ENCODE data around the gene G6PC3. TPM values are rescaled to one million over a fixed set of nuclear protein-coding genes. Genes with fewer than 3 reads are reported as not detected.
"Not testable (repeated sequence)": the region's sequence is repeated elsewhere in the genome, so short reads cannot be mapped to it uniquely, and the experiment has no call there.

Gene G6PC3
- total RNA-seq, 8 experiments from 2014 or later = 43.6 to 194 (median 63.4) TPM

DNA sequence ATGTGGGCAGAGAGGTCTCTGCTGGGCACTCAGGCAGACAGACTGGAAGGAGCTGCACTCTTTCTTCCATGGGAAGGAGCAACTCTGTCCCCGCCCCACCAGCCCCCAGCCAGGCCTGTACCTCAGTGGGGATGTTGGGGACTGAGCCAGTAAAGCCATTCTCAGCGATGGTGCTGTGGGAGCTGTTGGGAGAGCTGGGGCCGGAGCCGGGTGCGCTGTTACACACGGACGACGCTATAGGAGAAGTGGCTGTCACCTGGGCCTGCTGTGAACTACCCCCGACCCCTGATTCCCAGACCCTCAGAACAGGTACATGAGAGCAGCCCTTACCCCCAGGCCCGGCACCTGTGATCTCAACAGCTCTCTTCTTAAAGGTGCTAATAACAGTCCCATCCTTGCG lies 21.5 kb downstream of the G6PC3 start:
- WGBS, 10 experiments = 60 to 100% (median 93%) methylated on average over 1 to 2 of the region's 11 CpGs; no CpG with 5 or more reads in 7 of the 10 experiments

DNA sequence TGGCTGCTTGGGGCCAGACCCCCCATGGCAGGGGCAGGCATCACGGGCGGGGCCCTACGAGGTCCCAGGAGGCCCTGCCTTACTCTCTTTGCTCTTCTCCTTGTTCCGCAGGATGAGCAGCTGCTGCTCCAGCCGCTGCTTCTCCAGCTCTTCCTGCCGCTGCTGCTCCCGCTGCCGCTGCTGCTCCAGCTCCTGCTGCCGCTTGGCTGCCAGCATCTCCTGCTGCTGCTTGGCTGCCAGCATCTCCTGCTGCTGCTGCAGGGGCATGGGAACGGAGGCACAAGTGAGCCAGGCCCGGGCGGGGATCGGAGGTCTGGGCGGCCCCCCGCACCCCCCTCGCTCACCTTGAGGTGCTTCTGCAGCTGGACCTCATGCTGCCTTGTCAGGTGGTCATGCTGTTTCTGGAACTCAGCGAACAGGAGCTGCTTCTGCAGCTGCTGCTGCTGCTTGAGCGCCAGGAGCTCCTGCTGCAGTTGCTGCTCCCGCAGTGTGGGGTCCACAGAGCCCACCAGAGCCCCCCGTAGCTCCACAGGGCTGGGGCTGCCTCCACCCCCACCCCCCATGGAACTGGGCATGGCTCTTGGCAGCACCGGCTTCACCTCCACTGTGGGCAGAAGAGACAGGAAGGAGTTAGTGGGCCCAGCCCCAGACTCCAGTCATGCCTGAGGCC lies 22.8 kb downstream of the G6PC3 start:
- in situ Hi-C loops (cut with MboI; ENCODE audit: low pct_unique_long_range_greater_than_20kb in 2 of 9, low sequenced_read_pairs in 9 of 9, unreplicated experiment in 9 of 9) = no loop called here
- ATAC-seq (replicated peaks in 6 of 8) = no peak
- H3K27ac ChIP-seq = no peak overlapping the region
- no peak overlapping the region for H3K4me3 ChIP-seq
- 63 to 70% methylated on average over 2 to 4 of the region's 21 CpGs; no CpG with 5 or more reads in 8 of the 10 experiments for WGBS, 10 experiments
- peaks cover 12 to 18% of the 10 kb centered on the region in 2 donors for H3K4me1 ChIP-seq (replicated peaks in 1 of 2)

More for the DNA sequence above, 21.5 kb downstream of the G6PC3 start:
- no peak for ATAC-seq (replicated peaks in 6 of 8)
- peaks cover 22 to 26% of the 10 kb centered on the region in 2 donors for H3K4me1 ChIP-seq (replicated peaks in 1 of 2)
- no peak overlapping the region for H3K4me3 ChIP-seq
- no peak overlapping the region for H3K27ac ChIP-seq
- in situ Hi-C loops (cut with MboI; ENCODE audit: low pct_unique_long_range_greater_than_20kb in 2 of 9, low sequenced_read_pairs in 9 of 9, unreplicated experiment in 9 of 9) = no loop called here

DNA sequence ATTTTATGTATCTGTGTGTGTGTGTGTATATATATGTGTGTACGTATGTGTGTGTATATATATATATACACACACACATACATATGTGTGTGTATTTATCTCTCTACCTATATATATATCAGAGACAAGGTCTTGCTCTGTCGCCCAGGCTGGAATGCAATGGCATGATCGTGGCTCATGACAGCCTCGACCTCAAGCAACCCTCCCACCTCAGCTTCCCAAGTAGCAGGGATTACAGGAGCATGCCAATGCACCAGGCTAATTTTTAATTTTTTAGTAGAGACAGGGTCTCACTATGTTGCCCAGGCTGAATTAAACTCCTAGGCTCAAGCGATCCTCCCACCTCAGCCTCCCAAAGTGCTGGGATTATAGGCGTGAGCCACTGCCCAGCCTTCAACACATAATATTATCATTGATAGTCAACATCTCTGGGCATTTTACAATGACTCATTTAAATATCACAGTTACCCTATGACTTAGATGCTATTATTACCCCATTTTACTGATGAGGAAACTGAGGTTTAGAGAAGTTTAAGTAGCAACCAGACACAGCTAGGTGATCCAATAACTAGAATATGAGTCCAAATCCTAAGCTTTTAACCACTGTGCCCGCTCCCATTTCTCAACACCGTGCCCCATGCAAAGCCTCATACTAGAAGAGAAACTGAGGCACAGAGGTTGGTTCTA lies 24.3 kb downstream of the G6PC3 start:
- in situ Hi-C loops (cut with MboI; ENCODE audit: low pct_unique_long_range_greater_than_20kb in 2 of 9, low sequenced_read_pairs in 9 of 9, unreplicated experiment in 9 of 9) = no loop called here
- 81 to 100% (median 93%) methylated on average over 1 to 8 of the region's 8 CpGs; no CpG with 5 or more reads in 4 of the 10 experiments for WGBS, 10 experiments
- ATAC-seq (replicated peaks in 6 of 8) = no peak
- no peak overlapping the region for H3K4me3 ChIP-seq
- H3K4me1 ChIP-seq (replicated peaks in 1 of 2) = peaks cover 12 to 18% of the 10 kb centered on the region in 2 donors
- peak overlapping the region; percentile 76 to 89 for H3K27ac ChIP-seq

DNA sequence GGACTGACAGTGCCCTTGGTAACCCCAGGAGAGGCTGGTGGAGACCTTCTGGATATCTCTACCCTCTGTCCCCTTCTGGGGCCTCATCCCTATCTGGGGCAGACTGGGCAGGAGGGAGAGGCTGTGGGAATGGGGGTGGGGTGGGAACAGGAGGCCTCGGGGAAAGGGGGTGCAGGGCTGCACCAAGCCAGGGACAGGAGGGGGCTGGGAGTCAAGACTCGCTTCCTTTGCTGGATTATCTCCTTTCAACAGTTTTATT lies 24.8 kb downstream of the G6PC3 start:
- WGBS, 10 experiments = no CpG with 5 or more reads among the region's 2 CpGs

DNA sequence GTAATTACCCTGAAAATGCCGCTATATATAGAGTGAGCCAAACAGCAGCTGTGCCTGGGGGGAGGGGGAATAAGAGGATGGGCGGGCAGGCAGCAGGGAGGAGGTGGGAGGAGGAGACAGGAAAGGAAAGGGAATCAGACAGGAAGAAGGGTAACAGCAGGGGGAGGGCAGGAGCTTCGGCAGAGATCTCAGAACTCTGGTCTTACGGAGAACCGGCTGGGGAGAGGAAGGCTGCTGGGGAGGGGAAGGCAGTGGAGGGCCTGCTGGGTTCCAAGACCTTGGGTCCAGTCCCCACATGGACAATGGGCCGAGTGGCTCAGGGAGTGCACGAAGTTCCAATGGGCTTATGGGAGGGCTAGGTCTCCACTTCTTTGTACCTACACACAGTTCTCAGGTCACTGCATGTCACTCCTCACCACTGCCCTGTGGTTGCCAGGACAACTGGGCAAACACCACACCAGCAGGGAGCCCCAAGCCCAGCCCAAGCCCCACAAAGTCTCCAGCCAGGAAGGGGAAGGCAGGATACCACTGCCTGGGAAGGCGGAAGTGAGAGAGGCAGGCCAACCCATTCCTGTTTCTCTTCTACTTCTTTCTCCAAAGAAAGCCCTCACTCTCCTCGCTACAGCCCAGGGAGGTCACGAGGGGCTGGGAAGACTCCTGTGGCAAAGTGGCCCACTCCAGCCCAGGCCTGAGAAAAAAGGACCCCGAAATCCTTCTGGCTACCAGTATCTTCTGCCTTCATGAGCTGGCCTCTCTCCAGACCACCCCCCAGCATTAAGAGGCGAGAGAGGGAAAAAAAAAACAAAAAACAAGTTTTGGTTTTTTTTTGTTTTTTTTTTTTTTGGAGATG lies 25.3 kb downstream of the G6PC3 start:
- Histone ChIP-seq H3K27ac (peak overlapping the region; percentile 76 to 89), H3K4me1 (replicated peaks in 1 of 2) (peaks cover 12 to 18% of the 10 kb centered on the region in 2 donors), H3K4me3 (peak overlapping the region in 4 of 5 donors; percentile 8 to 23 (median 14))
- ATAC-seq (replicated peaks in 6 of 8) = peak; percentile 83 to 91 (median 86)
- in situ Hi-C loops (cut with MboI; ENCODE audit: low pct_unique_long_range_greater_than_20kb in 2 of 9, low sequenced_read_pairs in 9 of 9, unreplicated experiment in 9 of 9) = no loop called here
- WGBS, 10 experiments = 9 to 60% (median 24%) methylated on average over 1 to 4 of the region's 12 CpGs; no CpG with 5 or more reads in 4 of the 10 experiments

More for the DNA sequence above, 24.8 kb downstream of the G6PC3 start:
- in situ Hi-C loops (cut with MboI; ENCODE audit: low pct_unique_long_range_greater_than_20kb in 2 of 9, low sequenced_read_pairs in 9 of 9, unreplicated experiment in 9 of 9) = no loop called here
- H3K27ac ChIP-seq = peak overlapping the region; percentile 76 to 89
- no peak overlapping the region for H3K4me3 ChIP-seq
- peaks cover 12 to 18% of the 10 kb centered on the region in 2 donors for H3K4me1 ChIP-seq (replicated peaks in 1 of 2)
- ATAC-seq (replicated peaks in 6 of 8) = no peak

DNA sequence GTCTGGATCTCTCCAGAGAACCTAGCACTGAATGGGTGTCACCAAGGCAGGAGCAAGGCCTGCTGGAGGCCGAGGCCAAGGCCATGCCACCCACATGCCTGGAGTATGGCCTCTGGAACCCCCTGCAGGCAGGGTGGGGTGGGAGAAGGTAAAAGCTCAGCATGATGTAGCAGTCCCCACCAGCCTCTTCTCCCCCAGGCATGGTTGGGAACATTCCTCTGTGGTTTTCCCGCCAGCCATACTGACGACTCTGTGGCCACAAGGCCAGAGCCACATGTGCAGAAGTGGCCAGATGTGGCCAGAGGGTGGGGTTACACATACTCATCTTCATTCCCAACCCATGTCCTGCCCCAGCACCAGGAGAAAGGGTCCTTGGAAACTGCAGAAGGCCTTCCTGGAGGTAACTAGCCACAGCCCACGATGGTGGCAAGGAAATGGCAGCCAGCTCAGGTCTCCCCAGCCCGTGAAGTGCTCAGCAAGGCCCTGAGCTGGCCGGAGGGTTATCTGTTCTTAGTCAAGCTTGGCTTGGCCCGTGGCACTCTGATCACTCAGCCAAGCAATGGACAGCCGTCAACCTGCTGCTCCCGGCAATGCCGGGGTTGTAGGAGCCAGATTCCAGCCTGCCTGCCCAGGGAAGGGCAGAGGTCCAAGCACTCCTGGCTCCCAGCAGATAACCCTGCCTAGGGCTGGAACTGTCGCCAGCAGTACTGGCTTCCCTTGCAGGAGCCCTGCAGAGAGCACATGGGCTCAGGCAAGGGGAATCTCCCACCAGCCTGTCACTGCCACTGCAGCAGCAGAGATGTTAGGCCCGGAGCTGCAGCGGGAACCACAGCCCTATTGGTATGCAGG lies 26.8 kb downstream of the G6PC3 start:
- peaks cover 12 to 18% of the 10 kb centered on the region in 2 donors for H3K4me1 ChIP-seq (replicated peaks in 1 of 2)
- H3K27ac ChIP-seq = peak overlapping the region; percentile 76 to 89
- peak in 3 of 8 experiments; percentile 5 to 23 (median 13) for ATAC-seq (replicated peaks in 6 of 8)
- WGBS, 10 experiments = 60 to 90% (median 80%) methylated on average over 1 to 11 of the region's 13 CpGs; no CpG with 5 or more reads in 4 of the 10 experiments
- no peak overlapping the region for H3K4me3 ChIP-seq
- in situ Hi-C loops (cut with MboI; ENCODE audit: low pct_unique_long_range_greater_than_20kb in 2 of 9, low sequenced_read_pairs in 9 of 9, unreplicated experiment in 9 of 9) = no loop called here

DNA sequence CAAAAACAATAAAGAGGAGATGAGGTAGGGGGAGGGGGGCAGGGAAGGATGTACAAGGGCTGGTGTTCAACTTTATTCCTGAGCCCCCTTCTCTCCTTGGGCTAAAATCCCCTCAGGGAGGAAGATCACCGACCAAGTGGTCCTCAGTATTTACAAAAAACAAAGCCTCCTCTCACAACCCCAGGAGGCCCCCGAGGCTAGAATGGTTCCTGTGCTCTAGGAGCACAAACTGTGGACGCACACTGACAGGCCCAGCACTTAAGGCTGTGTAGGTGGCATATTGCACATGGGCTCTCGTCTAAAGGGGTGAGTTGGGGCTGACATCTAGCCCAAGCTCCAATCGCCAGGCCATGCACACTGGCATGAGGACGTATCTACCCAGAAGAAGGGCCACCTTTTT lies 31.3 kb downstream of the G6PC3 start:
- WGBS, 10 experiments = 72% methylated on average over 2 of the region's 6 CpGs; no CpG with 5 or more reads in 9 of the 10 experiments
- H3K4me1 ChIP-seq (replicated peaks in 1 of 2); in situ Hi-C loops (cut with MboI; ENCODE audit: low pct_unique_long_range_greater_than_20kb in 2 of 9, low sequenced_read_pairs in 9 of 9, unreplicated experiment in 9 of 9); H3K27ac ChIP-seq; ATAC-seq (replicated peaks in 6 of 8); H3K4me3 ChIP-seq: not testable (repeated sequence)

DNA sequence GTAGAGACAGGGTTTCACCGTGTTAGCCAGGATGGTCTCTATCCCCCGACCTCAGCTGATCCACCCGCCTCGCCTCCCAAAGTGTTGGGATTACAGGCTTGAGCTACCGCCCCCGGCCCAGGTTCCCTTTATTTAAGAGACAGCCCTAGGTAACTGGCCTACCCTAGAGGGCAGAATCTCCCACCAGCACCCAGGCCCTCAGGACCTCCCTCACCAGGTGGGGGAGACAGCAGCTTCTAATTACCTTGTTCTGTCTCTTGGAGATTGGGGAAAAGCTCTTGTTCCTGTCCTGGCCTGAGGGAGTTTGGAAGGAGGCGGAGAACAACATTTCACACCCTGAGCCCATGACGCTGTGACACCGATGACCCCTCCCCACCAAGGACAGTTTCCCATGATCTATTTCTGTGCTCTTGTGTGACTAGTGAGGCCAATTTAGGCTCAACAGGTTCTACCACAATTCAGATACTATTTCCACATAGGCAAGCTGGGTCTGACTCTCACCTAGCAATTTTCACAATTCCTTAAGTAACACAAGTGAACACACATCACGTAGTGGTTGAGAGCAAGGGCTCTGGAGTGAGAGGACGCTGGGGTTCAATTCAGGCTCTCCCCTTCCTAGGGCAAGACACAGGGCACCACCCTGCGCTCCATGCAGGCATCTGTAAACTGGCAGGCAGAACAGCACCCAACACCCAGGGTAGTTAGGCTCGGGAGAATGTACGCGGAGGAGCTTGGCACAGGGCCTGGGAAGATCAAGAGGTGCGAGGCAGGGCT lies 32.5 kb downstream of the G6PC3 start:
- 20 to 95% (median 87%) methylated on average over 1 to 9 of the region's 16 CpGs; no CpG with 5 or more reads in 1 of the 10 experiments for WGBS, 10 experiments
- in situ Hi-C loops (cut with MboI; ENCODE audit: low pct_unique_long_range_greater_than_20kb in 2 of 9, low sequenced_read_pairs in 9 of 9, unreplicated experiment in 9 of 9) = no loop called here
- no peak for ATAC-seq (replicated peaks in 6 of 8)
- Histone ChIP-seq H3K4me1 (replicated peaks in 1 of 2) (no peaks in the 10 kb centered on the region), H3K27ac (no peak overlapping the region), H3K4me3 (no peak overlapping the region)

DNA sequence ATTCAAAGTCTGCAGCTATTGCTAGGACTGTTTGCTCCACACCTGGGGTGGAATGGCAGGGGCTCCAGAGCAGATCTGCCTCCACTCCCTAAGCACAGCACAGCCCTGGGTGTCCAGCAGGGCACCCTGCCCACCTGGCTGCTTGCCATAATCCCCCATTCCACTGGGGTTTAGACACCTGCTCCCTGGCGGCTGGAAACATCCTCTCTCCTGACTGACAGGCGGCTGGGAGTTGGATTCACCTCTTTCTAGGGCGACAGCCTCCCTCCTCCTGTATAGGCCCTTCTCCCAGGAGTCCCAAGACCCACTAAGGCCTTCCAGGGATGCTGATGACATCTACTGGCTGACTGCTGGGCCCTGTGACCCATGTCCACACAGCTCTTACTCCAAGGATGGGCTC lies 34.9 kb downstream of the G6PC3 start:
- 80 to 82% (median 80%) methylated on average over 1 to 2 of the region's 3 CpGs; no CpG with 5 or more reads in 7 of the 10 experiments for WGBS, 10 experiments
- in situ Hi-C loops (cut with MboI; ENCODE audit: low pct_unique_long_range_greater_than_20kb in 2 of 9, low sequenced_read_pairs in 9 of 9, unreplicated experiment in 9 of 9) = no loop called here
- Histone ChIP-seq H3K4me3 (no peak overlapping the region), H3K4me1 (replicated peaks in 1 of 2) (peaks cover 10% of the 10 kb centered on the region in 2 donors), H3K27ac (no peak overlapping the region)
- ATAC-seq (replicated peaks in 6 of 8) = no peak

DNA sequence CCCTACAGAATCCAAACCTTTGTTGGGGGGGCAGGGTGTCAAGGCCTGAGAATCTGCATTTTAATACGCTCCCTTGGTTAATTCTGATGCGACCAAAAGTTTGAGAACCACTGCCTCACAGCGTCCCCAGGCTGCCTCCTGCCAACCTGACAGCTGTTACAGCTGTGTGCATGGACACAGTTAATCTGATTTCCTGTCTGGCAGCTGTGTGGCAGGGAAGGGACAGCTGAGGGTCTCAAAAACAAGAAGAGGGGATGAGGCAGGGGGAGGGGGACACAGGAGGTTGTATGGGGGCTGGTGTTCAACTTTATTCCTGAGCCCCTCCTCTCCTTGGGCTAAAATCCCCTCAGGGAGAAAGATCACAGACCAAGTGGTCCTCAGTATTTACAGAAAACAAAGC lies 35.4 kb downstream of the G6PC3 start:
- in situ Hi-C loops (cut with MboI; ENCODE audit: low pct_unique_long_range_greater_than_20kb in 2 of 9, low sequenced_read_pairs in 9 of 9, unreplicated experiment in 9 of 9) = no loop called here
- ATAC-seq (replicated peaks in 6 of 8) = no peak
- H3K4me3 ChIP-seq = no peak overlapping the region
- H3K27ac ChIP-seq = no peak overlapping the region
- 20 to 80% (median 51%) methylated on average over 1 to 2 of the region's 3 CpGs; no CpG with 5 or more reads in 6 of the 10 experiments for whole genome bisulfite sequencing, 10 experiments
- peaks cover 14% of the 10 kb centered on the region in 2 donors for H3K4me1 ChIP-seq (replicated peaks in 1 of 2)

DNA sequence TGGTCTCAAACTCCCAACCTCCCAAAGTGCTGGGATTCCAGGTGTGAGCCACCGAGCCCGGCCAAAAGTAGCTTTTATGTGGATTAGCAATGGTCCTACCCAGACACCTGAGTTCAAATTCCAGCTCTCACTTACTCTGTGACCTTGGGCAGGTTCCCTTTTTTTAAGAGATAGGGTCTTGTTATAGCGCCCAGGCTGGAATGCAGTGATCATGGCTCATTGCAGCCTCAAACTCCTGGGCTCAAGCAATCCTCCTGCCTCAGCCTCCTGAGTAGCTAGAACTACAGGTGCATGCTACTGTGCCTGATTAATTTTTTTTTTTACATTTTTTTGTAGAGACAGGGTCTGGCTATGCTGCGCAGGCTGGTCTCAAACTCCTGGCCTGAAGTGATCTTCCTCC lies 36.3 kb downstream of the G6PC3 start:
- 77 to 100% (median 91%) methylated on average over 1 to 4 of the region's 4 CpGs; no CpG with 5 or more reads in 2 of the 10 experiments for WGBS, 10 experiments
- no peak overlapping the region for H3K4me3 ChIP-seq
- in situ Hi-C loops (cut with MboI; ENCODE audit: low pct_unique_long_range_greater_than_20kb in 2 of 9, low sequenced_read_pairs in 9 of 9, unreplicated experiment in 9 of 9) = no loop called here
- peaks cover 21 to 23% of the 10 kb centered on the region in 2 donors for H3K4me1 ChIP-seq (replicated peaks in 1 of 2)
- ATAC-seq (replicated peaks in 6 of 8) = no peak
- no peak overlapping the region for H3K27ac ChIP-seq
